Right lung (tissue), 10 donors: ENCODE data around the gene MTHFR. TPM values are rescaled to one million over a fixed set of nuclear protein-coding genes. Genes with fewer than 3 reads are reported as not detected.
A peak's percentile ranks its signal among the peaks of the same experiment; 100 is the strongest.

Experiments used
- DNase-seq, 2 donors: peaks; one replicate each; pipeline ENCODE4 v3.0.0-alpha.2; 2013
- long read RNA-seq, 8 donors: transcript quantifications; one replicate each; lab custom pipeline, GENCODE V29; 2026
- polyA plus RNA-seq, 5 donors: library from polyadenylated mRNA; unstranded; fragments of 120-200 nt; gene quantifications; one replicate each; pipeline versions ENCODE4 v1.2.1 to v1.2.3, GENCODE V29; 2013; ENCODE audit warnings: inconsistent platforms in 1 of 5, low replicate concordance in 1 of 5; ENCODE audit not compliant: insufficient read length in 5 of 5, insufficient read depth in 1 of 5

Gene MTHFR
- polyA plus RNA-seq: 10 to 100 TPM; 13.4 to 24.2 (median 21.2) TPM
- long read RNA-seq, donor 1, partial matches to known transcripts: 0 of 1 reads
- long read RNA-seq, donor 1, other reads (novel, unspliced or antisense): 0 of 1 reads
- long read RNA-seq, donor 2, full-length matches to known transcripts: 2 of 2 reads
- long read RNA-seq, donor 2, partial matches to known transcripts: 0 of 2 reads
- long read RNA-seq, donor 2, other reads (novel, unspliced or antisense): 0 of 2 reads
- long read RNA-seq, donor 3, partial matches to known transcripts: 0 of 1 reads
- long read RNA-seq, donor 3, other reads (novel, unspliced or antisense): 0 of 1 reads
- long read RNA-seq, donor 4, partial matches to known transcripts: 0 of 1 reads
- long read RNA-seq, donor 4, other reads (novel, unspliced or antisense): 0 of 1 reads
- long read RNA-seq, donor 5, partial matches to known transcripts: 17 of 20 reads
- long read RNA-seq, donor 5, other reads (novel, unspliced or antisense): 0 of 20 reads
- long read RNA-seq, donor 6, partial matches to known transcripts: 0 of 2 reads
- long read RNA-seq, donor 6, other reads (novel, unspliced or antisense): 0 of 2 reads
- long read RNA-seq, donor 7, full-length matches to known transcripts: 1 of 1 reads
- long read RNA-seq, donor 7, partial matches to known transcripts: 0 of 1 reads
- long read RNA-seq, donor 7, other reads (novel, unspliced or antisense): 0 of 1 reads
- long read RNA-seq, donor 8: 0 reads

DNA sequence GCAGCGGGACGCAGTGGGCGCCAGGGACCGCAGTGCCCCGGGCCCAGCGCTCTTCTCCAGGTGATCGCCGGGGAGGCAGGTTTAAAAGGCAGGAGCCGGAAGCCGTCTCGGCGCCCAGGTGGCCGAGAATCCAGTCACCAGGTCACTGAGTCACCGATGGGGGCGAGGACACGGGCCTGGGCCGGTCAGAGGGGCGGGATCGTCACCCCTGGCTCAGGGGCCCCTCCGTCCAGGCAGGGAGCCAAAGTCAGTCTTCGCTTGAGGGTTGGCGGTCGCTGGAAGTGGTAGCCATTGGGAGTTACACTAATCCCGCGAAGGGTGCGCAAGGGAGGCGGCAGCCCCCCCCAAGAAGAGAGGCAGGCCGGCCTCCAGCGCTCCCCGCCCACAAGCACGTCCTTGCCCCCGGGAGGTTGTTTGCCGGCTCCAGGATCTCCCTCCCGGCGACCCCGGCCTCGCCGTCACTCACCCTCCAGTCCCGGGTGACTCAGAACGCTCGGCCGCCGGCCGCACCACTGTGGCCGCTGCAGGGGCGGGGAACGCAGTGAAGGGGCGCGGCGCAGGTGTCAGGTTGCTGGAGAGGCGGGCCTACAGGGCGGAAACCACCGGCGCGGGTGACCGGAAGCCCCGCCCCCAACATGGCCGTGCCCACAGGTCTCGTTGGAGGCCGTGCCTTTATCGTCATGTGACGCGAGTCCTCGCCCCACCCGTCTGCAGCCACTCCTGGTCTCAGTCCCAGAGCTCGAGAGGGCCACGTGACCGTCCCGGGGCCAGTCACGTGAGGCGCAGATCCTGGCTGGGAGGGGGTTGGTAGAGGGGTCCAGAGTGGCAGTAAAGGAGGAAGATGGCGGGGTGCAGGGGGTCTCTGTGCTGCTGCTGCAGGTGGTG is at the start of gene MTHFR, which contains the start of gene CLCN6:
Gene MTHFR, minus strand, starts transcription at position 543 of the 885 bp plus-strand sequence. CDS start 2,848 bp downstream, outside the sequence.
Gene CLCN6, plus strand, starts transcription at position 770 of the 885 bp plus-strand sequence. Its CDS starts 72 bp downstream, at position 842.
- peak; percentile 99 for DNase-seq

GRCh38 chr1:11855430-11855829 is 49.7 kb upstream of the MTHFR start:
- no peak for DNase-seq

DNA sequence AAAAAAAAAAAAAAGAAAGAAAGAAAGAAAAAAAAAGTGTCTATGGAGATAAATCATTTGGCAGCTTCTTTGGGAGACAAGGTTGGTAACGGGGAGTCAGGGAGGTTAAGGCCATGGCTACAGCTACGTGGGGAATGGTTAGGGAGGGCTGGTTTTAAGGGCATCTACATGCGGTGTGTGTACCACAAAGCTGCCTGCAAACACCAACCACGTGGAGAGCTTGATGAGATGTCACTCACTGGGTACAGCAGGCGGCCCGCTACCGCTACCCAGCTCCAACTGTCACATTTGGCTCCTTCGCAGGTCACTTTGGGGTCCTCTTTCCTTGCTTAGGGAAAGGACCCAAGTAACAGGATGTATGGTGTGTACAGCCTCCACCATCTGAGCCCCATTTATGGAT is 48.8 kb upstream of the MTHFR start:
- no peak for DNase-seq

GRCh38 chr1:11851180-11851579 is 45.4 kb upstream of the MTHFR start:
- no peak for DNase-seq

- DNase-seq: no peak
Observed at GRCh38 chr1:11850156-11850555, 44.4 kb upstream of the MTHFR start.

- DNase-seq: no peak
Observed at GRCh38 chr1:11848373-11848700, 42.6 kb upstream of the MTHFR start.

DNA sequence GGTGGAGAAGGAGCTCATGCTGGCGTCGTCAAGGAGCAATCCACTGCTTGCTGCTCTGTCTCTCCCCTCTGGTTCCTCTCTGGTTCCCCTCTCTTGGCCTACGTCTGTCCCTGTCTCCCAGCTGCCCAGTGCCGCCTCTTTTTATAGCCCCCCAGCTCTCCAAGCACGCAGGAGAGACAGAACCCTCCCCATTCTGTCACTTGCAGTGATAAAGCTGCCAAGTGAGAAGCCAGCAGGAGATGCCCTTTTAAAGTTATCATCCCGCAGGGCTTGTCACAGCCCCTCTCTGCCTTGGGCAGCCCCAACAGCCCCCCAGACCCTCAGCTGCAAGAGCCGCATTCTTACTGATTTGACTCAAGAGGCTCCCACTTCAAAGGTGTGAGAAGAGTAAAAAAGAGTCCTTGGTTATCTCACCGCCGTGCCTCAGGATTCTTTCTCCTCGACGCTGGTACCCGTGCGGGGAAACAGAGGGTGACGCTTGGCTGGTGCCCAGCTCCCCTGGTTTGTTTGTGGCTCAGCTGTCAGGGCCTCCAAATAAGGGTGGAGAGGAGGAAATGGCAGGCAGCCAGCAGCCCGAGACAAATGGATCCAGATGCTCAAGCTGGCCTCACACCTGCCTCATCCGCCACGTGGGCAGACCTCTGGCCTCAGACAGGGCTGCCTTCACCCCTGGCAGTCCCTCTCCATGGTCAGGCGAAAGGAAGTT is 42.1 kb upstream of the MTHFR start, which contains the start of gene NPPA:
Gene NPPA, minus strand, starts transcription at position 117 of the 706 bp plus-strand sequence. Its CDS starts 99 bp downstream, at position 18.
- no peak for DNase-seq

DNA sequence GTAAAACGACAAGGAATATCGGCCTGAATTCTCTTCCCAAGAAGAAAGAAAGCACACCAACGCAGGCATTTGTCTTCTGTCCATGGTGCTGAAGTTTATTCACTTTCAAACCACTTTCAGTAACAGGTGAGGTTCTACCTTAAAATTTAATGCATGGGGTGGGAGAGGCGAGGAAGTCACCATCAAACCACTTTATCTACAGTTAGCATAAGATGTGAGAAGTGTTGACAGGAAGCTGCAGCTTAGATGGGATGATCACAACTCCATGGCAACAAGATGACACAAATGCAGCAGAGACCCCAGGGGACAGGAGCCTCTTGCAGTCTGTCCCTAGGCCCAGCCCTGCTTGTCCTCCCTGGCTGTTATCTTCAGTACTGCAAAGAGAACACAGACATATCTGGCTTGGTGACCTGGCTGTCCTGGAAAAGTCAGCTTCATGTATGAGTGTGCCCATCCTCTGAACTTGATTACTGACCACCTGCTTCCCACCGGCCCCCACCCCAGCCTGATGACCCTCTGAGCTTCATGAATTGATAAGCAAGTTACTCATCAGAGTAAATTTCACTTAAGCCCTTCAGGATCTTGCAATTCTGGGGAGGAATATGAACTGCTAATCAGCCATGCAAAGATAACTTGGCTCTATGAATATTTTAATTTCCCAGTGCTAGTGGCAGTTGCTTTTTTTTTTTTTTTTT is 40.0 kb upstream of the MTHFR start:
- no peak for DNase-seq

DNA sequence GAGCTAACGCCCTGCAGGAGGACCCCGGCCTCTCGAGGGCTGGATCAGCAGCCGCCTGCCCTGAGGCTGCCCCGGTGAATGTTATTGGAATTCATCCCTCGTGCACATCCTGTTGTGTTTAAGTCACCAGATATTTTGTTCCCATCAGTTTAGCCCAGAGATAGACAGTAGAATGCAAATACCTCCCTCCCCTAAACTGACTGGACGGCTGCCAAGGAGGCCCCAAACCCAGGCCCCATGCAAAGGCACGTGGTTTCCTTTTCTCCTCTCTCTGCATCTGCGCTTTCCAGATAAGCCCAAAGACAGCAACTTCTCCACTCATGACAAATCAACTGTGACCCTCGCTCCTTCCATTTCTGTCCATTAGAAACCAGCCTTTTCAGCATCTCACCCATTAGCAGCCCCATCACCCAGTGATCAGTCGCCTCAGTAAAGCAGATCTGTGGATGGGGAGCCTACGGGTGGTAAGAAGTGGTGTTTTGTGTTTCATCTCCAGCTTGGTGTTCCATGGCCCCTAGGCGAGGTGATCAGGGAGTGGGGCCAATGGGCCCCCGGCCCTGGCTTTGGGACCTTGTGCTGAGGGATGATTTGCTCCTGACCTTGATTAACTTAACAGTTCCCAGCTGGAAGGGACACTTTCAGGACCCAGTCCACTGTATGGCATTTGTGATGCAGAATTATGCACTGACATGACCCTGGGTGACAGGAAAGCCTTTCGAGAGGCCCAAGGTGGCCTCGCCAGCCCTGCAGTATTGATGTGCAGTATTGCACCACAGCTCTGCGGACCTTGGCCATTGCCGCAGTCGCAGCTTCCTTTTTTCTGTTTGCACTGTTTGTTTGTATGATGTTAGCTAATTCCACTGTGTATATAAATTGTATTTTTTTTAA is 36.6 kb upstream of the MTHFR start:
- peak; percentile 23 to 41 for DNase-seq

DNA sequence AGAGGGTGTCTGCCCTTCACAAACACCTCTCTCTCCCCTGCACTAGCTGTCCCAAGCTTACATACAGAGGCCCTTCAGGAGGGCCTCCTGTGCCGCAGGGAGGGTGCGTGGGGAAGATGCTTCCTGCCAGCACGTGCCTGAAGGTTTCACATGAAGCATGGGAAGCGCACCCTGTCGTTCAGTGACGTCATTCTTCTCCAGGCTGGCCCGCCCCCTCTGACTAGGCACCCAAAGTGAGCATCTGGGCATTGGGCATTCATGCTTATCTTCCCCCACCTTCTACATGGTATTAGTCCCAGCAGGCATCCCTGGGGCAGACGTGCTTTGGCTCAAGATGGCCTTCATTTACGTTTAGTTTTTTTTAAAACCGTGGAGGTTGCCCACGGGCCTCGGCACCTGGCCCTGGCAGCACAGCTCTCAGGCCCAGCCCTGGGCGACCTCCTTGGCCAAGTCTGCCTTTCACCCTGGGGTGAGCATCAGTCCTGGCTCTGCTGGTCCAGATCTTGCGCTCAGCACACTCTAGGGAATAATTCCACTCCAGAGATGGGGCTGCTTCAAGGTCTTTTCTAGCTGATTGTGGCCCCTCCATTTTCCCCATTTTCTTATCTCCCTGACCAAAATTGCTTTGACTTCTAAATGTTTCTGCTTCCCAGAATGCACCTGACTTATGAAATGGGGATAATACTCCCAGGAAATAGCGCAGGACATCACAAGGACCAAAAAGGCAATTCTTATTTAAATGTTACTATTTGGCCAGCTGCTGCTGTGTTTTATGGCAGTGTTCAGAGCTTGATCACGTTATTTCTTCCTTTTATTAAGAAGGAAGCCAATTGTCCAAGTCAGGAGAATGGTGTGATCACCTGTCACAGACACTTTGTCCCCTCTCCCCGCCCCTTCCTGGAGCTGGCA is 35.7 kb upstream of the MTHFR start:
- no peak for DNase-seq

- no peak for DNase-seq
Observed at GRCh38 chr1:11839727-11840705, 34.3 kb upstream of the MTHFR start.

- peak; percentile 31 to 42 for DNase-seq
Observed at GRCh38 chr1:11838349-11839272, 32.8 kb upstream of the MTHFR start.

DNA sequence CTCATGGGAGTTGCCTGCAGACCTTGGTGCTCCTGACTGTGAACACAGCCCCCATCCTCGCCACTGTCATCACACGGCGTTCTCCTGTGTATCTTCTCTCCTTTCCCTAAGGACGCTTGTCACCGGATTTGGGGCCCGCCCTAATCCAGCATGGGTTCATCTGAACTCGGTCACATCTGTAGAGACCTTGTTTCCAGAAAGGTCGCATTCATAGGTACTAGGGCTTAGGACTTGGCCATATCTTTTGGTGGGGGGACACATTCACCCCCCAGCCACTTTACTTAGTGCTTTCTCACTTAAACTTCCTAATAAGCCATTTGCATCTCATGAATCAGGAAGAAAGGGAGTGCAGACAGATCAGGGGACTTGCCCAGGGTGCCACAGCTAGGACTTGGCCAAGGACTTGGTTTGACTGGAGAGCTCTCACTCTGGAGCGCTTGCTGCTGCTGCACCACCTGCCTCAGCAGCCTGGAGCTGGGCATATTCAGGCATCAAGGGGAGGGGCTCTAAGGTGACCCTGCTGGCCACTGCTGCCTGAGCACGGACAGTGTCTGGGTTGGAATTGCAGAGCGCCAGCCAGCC is 32.1 kb upstream of the MTHFR start:
- DNase-seq: no peak

DNA sequence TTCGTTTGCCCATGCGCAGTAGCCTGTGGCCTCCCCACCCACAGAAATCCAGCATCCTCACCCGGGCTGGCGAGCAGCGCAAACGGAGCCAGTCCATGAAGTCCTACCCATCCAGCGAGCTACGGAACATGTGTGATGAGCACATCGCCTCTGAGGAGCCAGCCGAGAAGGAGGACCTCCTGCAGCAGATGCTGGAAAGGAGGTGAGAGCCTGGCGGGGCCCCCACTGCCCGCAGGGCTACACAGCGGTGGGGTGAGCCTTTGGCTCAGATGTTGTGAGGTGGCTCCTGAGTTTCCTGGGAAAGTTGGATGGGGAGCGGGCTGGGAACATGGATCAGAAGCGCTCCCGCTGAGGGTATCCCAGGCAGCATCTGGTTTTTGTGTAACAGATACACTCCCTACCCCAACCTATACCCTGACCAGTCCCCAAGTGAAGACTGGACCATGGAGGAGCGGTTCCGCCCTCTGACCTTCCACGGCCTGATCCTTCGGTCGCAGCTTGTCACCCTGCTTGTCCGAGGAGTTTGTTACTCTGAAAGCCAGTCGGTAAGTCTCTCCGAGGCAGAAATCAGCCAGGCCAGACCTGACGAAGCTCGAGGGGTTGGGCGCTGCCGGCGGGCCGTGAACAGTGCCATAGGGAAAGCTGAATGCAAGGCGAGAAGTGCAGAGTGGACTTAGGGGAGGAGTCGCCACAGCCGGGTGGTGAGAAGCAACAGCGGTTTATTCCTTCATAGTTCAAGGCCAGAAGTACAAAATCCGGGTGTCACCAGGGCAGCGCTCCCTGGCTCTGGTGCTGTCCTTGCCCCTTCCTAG is 31.4 kb upstream of the MTHFR start:
- no peak for DNase-seq
